HG02588 (cell line): ENCODE measurements around the gene XYLT1.
A peak's percentile ranks its signal among the peaks of the same experiment; 100 is the strongest.
"Not testable (repeated sequence)": the region's sequence is repeated elsewhere in the genome, so short reads cannot be mapped to it uniquely, and the experiment has no call there.

ENCODE experiments used
- ATAC-seq: cut with Tn5 transposase; IDR thresholded peaks from one replicate; pipeline ENCODE4 v1.9.1; 2021; ENCODE audit warnings: mild to moderate bottlenecking, moderate library complexity; ENCODE audit not compliant: unreplicated experiment

The XYLT1 gene

DNA sequence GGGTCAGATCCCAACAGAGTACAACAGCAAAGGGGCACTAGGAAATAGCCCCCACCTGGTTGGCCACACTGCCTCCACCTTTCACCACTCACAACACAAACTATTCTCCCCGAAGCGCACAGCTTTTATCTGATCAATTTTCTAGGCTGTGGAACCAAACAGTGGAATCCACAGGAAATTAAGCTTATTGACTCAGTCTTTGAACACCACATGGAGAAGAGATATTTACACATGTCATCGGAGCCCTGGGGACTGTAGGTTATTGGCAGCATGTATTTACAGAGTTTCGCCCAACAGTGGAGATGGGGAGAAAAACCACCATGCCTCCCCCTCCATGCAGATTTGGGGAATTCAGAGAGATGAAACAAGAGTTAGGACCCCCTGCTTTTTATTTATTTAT, 154.8 kb downstream of the XYLT1 start:
- ATAC-seq = no peak

DNA sequence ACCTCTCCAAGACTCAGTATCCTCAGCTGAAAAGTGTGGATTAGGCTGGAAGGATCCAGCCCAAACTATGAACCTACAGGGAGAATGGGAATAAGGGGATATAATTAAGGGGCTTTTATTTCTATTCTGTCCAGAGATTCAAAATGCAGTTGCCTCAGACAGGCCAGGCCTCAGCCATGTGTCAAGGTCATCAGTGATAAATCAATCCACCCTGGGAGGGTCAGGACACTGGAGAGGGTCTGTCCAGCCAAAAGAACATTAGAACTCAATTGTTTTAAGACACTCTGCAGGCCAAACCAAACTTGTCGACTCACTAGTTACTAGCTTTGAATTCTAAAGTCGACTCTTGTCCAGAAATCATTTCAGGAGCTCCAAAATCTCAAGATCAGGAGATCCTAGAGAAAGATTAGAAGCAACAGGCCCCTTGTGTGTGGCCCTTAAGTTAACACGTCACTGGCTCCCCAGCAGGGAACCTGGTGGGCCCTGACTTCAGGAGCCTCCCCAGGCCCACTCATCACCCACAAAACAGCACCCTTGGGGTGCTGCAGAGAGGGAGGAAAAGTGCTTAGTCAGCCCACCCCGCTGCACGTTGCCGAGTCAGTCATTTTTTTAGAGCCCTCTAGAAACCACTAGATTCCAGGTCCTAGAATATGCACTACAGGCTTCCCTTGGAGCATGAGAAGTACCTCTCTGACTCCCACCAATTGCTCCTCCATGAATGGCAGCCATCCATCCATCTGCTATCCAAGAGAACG, 156.8 kb downstream of the XYLT1 start:
- ATAC-seq = no peak

DNA sequence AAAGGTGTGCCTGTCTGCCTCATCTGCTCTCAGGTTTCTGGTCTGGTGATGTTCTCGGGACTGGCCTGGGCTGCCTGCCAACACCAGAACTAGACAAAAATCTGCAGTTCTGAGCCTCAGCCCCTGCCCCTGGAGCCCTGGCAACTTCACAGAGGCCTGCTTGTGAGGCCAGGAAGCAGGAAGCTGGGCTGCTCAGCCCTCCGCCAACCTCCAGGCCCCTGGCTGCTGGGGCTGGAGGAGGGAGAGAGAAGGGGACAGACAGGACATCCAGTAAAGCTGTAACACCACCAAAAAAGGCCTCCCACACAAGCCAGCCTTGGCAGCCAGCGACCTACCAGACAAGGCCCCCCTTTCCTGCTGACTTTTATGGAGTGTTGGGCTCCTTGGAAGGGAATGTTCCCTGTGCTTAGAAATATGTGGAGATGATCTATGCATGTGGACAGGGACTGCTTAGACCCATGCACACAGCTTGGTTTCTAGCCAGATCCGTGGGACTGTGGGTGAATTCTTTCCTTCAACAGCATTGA, 157.6 kb downstream of the XYLT1 start:
- ATAC-seq = no peak

DNA sequence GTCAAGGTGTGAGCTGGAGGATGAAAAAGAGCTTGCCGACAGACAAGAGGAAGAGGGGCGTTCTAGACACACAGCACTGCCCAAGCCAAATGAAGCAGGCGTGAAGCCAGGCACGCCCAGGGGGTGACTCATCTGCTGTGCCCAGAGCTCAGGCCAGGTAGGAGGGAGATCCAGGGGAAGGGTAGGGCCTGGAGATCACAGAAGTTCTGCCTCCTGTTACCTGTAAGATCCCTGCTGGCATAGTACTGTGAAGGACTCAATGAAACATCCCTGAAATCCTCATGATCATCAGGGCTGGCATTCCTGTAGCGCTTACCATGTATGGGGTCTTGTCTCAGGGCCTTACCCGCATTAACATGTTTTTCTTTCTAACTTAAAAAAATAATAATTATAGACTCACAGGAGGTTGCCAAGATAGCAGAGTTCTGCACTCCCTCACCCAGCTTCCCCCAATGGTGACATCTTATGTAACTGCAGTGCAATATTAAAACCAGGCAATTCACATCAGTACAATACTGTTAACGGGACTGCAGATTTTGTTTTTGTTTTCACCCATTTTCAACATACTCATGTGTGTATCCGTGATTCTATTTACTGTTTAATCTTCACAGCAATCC, 158.6 kb downstream of the XYLT1 start:
- no peak for ATAC-seq

- no peak for ATAC-seq
Observed at GRCh38 chr16:17311333-17312093, 159.2 kb downstream of the XYLT1 start.

- ATAC-seq = no peak
Observed at GRCh38 chr16:17309510-17309909, 161.2 kb downstream of the XYLT1 start.

DNA sequence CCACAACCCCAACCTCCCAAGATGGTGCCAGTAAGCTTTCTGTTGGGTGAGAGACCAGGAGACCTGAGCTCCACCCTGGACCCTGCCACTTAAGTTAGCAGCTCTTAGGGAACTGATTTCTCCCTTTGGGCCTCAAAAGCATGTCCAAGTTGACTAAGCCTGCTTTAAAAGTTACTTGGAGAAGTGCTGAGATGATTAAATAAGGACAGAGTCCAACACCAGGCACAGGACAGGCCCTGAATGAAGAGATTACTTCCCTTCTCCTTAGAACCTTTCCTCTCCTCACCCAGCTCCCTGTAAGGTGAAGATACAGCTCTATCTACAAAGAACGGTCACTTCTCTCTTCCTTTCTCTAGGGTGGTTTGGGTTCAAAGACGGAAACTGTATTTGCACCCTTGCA, 162.6 kb downstream of the XYLT1 start:
- ATAC-seq = no peak

GRCh38 chr16:17307504-17307903, 163.3 kb downstream of the XYLT1 start:
- no peak for ATAC-seq

DNA sequence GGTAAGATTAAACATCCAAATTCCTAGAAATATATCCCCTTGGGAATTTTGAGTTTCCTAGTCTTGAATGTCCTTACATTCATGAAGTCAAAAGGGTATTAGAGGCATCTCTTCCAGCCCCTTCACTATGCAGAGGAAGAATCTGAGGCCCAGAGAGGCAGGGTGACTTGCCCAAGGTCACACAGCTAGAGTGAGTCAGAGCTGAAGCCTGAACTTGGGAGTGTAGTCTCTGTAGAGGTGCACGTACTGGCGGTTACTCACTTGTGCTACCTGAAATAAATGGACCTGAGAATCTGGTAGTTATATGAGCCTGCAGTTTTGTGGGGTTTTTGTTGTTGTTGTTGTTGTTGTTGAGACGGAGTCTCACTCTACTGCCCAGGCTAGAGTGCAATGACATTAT, 164.0 kb downstream of the XYLT1 start:
- ATAC-seq = no peak

- not testable (repeated sequence) for ATAC-seq
Observed at GRCh38 chr16:17306211-17306610, 164.5 kb downstream of the XYLT1 start.

GRCh38 chr16:17305694-17306093, 165.1 kb downstream of the XYLT1 start:
- ATAC-seq = no peak

GRCh38 chr16:17304491-17305119, 166.2 kb downstream of the XYLT1 start:
- ATAC-seq = no peak

DNA sequence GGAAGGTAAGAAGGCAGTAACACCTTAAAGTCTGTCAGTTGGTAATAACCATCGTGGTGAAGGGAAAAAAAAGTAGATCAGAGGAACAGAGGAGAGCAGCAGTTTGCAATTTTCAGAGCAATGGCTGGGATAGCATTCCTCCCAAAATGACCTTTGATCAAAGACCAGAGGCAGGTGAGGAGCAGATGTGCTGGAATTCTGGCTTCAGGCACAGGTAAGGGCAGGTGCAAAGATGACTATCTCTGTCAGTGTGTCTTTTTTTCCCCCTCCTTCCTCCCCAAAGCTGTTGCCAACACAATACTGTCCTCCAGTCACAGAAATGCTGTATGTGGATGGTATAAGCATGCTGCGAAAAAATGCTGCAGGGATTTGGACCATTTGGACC, 166.7 kb downstream of the XYLT1 start:
- ATAC-seq = no peak

- ATAC-seq = no peak
Observed at GRCh38 chr16:17303101-17303500, 167.7 kb downstream of the XYLT1 start.

GRCh38 chr16:17302620-17303019, 168.1 kb downstream of the XYLT1 start:
- ATAC-seq = no peak

DNA sequence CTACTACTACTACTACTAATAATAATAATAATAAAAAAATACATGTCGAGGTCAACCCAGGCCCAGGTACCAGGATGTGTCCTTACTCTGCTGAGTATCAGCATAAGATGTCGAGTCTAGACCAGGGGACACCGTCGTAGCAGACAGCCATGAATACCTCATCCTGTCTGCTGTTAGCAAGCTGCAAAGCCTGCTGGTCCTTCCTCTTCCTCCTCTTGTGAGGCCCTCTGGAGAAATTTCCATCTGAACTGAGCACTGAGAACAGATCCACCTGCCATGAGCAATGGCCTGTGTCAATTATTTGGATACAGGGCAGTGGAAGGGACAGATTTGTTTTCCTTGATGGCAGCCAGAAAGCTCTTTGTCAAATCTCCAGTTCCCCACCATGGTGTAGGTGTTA, 168.5 kb downstream of the XYLT1 start:
- ATAC-seq = no peak

GRCh38 chr16:17301593-17302135, 169.1 kb downstream of the XYLT1 start:
- peak; percentile 82 for ATAC-seq

- no peak for ATAC-seq
Observed at GRCh38 chr16:17301184-17301583, 169.6 kb downstream of the XYLT1 start.

DNA sequence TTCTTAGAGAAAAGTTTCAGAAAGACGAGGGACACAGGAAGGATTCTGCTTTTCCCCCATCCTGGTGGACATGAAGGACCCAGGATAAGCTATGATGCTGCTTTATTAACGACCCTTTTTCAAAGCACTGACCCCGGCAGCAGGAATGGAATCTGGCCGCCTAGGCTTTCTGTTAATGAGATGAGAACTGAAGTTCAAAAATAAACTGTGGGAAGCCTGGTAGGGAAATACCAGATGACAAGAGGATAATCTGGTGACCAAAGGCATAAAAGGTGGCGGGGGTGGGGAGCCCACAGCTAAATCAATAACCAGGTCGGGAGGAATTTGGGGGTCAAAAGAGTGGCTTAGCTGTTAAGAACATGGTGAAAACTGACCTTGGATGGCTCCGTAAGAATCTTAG, 171.0 kb downstream of the XYLT1 start:
- no peak for ATAC-seq

DNA sequence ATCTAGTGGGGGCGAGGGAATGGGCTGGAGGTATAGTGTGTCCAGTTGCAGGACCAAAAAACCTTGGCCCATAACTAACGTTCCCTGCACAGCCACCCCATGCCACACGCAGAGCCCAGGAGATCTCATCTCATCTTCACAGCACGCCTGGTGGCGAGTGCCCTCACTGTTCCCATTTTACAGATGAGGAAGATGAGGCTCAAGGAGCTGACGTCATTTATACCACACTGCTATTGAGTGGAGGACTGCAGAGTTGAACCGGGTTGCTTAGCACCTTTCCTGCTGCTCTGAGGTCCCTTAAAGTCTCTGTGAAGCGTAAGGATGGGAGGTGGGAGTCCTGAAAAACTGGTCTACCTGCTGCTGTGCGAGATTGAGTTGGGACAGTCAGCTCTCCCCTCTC, 172.5 kb downstream of the XYLT1 start:
- ATAC-seq = no peak

DNA sequence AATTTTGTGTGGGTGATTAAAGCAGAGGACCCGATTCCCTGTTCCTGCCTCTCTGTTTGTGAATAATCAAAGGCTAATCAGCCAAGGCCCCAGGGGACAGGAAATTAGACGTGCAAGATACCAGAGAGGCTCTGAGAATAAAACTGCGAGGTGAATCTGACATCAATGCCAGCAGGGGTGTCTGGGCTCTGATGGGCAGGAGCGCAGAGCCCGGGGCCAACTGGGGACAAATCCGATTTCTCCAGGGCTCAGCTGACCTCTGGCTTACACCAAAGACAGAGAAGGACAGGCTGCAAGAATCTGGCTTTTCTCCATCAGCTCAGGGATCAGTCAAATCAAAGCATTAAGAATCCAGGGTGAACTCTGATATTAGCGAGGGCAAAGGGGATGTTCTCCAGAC, 174.3 kb downstream of the XYLT1 start:
- no peak for ATAC-seq
